ENCODE results near the gene CPAMD8. TPM values are rescaled to one million over a fixed set of nuclear protein-coding genes. Genes with fewer than 3 reads are reported as not detected.

CPAMD8 gene
- total and polyA plus RNA-seq, 9 of the 15 experiments (the other 6 are each of a cell fraction or from before 2014, with no cell fraction given): 0.20 to 2.1 (median 1.3) TPM

GRCh38 chr19:16996838-16997490 is 29.6 kb downstream of the CPAMD8 start (continued):
- TF ChIP-seq MGA (IDR thresholded peaks at IDR 0.05) (peak; percentile 58), ZNF316 (IDR thresholded peaks at IDR 0.05) (peak; percentile 66), NFIC (IDR thresholded peaks at IDR 0.05) (peak; percentile 45), NRF1 (conservative IDR thresholded peaks at IDR 0.05 in 1 of 2, IDR thresholded peaks at IDR 0.05 in 1 of 2) (peak; percentile 17 to 37; a peak in 2 of 4 replicates), C11orf30 (IDR thresholded peaks at IDR 0.05; ENCODE audit: low read depth) (peak; percentile 75), L3MBTL2 (IDR thresholded peaks at IDR 0.05) (peak; percentile 75)
